A549 treated with dexamethasone at 1 μM for 4 hours (cell line): Measurements from ENCODE around the gene SFRP2. TPM values are rescaled to one million over a fixed set of nuclear protein-coding genes. Genes with fewer than 3 reads are reported as not detected.

Experiments used
- total RNA-seq: library from RNA; stranded (reverse); fragments of 200-300 nt; extraction: Qiagen RNA extraction; gene quantifications from 5 replicates; pipeline ENCODE4 v1.2.3, GENCODE V29; 2022

Gene SFRP2, protein sequence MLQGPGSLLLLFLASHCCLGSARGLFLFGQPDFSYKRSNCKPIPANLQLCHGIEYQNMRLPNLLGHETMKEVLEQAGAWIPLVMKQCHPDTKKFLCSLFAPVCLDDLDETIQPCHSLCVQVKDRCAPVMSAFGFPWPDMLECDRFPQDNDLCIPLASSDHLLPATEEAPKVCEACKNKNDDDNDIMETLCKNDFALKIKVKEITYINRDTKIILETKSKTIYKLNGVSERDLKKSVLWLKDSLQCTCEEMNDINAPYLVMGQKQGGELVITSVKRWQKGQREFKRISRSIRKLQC
- total RNA-seq = 0.06 TPM in 1 of 5 replicates, not detected in the others

GRCh38 chr4:153788413-153789276 is at the start of gene SFRP2:
Gene SFRP2 (minus strand): TSS chr4:153789083. CDS start chr4:153788835, 248 bp downstream.

GRCh38 chr4:153759407-153760316 is 29.2 kb downstream of the SFRP2 start, which contains the start of gene RNF175:
Gene RNF175 (minus strand): TSS chr4:153760024. CDS start chr4:153759862, 162 bp downstream.

Other genes with a start within 250 kb of the SFRP2 start
- gene TLR2, start 104.8 kb downstream of the SFRP2 start, total RNA-seq = 0.46 to 0.99 TPM (median 0.85 TPM) in 5 replicates
- gene RNF175, start 29.1 kb downstream of the SFRP2 start, total RNA-seq = not detected in 5 replicates